ENCODE data around the gene SLC35A3. TPM values are rescaled to one million over a fixed set of nuclear protein-coding genes. Genes with fewer than 3 reads are reported as not detected.

SLC35A3 gene
- total RNA-seq, 1 experiment from 2014 or later: 21.6 TPM

DNA sequence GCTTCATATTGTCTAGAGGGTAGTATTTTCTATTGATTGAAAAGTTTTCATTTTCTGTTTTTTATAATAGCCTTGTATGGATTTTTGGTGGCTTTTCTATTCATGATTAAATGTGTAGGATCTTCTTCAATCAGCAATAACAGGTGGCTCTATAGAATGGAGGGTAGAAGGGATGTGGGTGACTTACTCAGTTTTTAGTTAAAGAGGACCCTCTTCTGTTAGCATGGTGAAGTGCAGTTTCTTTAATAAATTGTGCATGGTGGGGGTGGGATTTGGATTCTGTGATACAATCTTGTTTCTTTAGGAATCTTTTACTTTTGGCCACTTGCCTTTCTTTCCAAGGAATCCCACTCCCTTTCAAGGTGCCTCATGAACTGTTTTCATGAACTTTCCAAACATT is 64.7 kb downstream of the SLC35A3 start:
- Histone ChIP-seq H3K4me2 (ENCODE audit: low read length) (no peak overlapping the region), H4K20me1 (ENCODE audit: insufficient read depth) (peaks cover 4% of the 10 kb centered on the region; the same call in 1 of the 2 replicates), H3K9me2 (ENCODE audit: insufficient read depth) (no peaks in the 10 kb centered on the region), H2AFZ (ENCODE audit: low read depth, low read length, poor library complexity, severe bottlenecking) (no peak overlapping the region), H3K27ac (ENCODE audit: low read depth, low read length) (no peak overlapping the region), H3K36me3 (ENCODE audit: control insufficient read depth in 1 of 2, insufficient read depth in 2 of 2, low read length in 2 of 2) (no peaks in the 10 kb centered on the region), H3K4me1 (ENCODE audit: control insufficient read depth in 1 of 2, insufficient read depth in 2 of 2, low read length in 2 of 2) (peaks cover 0 to 12% of the 10 kb centered on the region in 2 experiments; a peak in 2 of 4 replicates), H3K79me2 (ENCODE audit: insufficient read depth, low read length) (peaks cover 25% of the 10 kb centered on the region), H3K9me3 (ENCODE audit: control insufficient read depth in 1 of 2, insufficient read depth in 1 of 2, low read depth in 1 of 2, low read length in 2 of 2) (no peaks in the 10 kb centered on the region), H3K4me3 (replicated peaks in 1 of 2; ENCODE audit: low read depth in 1 of 2, low read length in 2 of 2) (no peak overlapping the region), H3K9ac (ENCODE audit: low read length) (no peak overlapping the region), H3K27me3 (ENCODE audit: insufficient read depth, low read length) (no peaks in the 10 kb centered on the region)
- ChIA-PET CTCF (no interaction called here), RAD21 (ENCODE audit: low non-redundant PET in 1 of 2, low total read pairs in 2 of 2, uncharacterized antibody in 2 of 2, unreplicated experiment in 2 of 2) (no interaction called here), POLR2A (no interaction called here)
- no TSS peak for BruUV-seq (replicated peaks)
- intact Hi-C loops (cut with micrococcal nuclease): loop anchor here (1.0 to 2.0 kb wide), 2 partner anchors 226 to 424 kb away; no protein-coding TSS in a partner anchor
- TF ChIP-seq ZNF274 (IDR thresholded peaks at IDR 0.05; ENCODE audit: low read depth, low read length): no peak
- no peak for TF ChIP-seq POLR2AphosphoS5 (IDR thresholded peaks at IDR 0.05; ENCODE audit: low read depth, low read length)
- TF ChIP-seq FOSL1 (IDR thresholded peaks at IDR 0.05; ENCODE audit: low read depth): no peak
- no peak for TF ChIP-seq SP1 (IDR thresholded peaks at IDR 0.05; ENCODE audit: low read depth)
- no peak for TF ChIP-seq EGR1 (IDR thresholded peaks at IDR 0.05; ENCODE audit: low read depth)
- TF ChIP-seq SRF (IDR thresholded peaks at IDR 0.05; ENCODE audit: low read depth): no peak
- no peak for TF ChIP-seq CEBPB (IDR thresholded peaks at IDR 0.05; ENCODE audit: low read depth)
- no peak for TF ChIP-seq ELF1 (IDR thresholded peaks at IDR 0.05; ENCODE audit: borderline replicate concordance, low read depth)
- TF ChIP-seq, protein P1, sequence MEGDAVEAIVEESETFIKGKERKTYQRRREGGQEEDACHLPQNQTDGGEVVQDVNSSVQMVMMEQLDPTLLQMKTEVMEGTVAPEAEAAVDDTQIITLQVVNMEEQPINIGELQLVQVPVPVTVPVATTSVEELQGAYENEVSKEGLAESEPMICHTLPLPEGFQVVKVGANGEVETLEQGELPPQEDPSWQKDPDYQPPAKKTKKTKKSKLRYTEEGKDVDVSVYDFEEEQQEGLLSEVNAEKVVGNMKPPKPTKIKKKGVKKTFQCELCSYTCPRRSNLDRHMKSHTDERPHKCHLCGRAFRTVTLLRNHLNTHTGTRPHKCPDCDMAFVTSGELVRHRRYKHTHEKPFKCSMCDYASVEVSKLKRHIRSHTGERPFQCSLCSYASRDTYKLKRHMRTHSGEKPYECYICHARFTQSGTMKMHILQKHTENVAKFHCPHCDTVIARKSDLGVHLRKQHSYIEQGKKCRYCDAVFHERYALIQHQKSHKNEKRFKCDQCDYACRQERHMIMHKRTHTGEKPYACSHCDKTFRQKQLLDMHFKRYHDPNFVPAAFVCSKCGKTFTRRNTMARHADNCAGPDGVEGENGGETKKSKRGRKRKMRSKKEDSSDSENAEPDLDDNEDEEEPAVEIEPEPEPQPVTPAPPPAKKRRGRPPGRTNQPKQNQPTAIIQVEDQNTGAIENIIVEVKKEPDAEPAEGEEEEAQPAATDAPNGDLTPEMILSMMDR (IDR thresholded peaks at IDR 0.05 in 2 of 3, conservative IDR thresholded peaks at IDR 0.05 in 1 of 3; ENCODE audit: borderline replicate concordance in 1 of 3, insufficient read depth in 1 of 3, low read depth in 2 of 3, low read length in 2 of 3): peak; percentile 37 to 66 (median 39); a peak in 4 of 6 replicates
- TF ChIP-seq, protein P2, sequence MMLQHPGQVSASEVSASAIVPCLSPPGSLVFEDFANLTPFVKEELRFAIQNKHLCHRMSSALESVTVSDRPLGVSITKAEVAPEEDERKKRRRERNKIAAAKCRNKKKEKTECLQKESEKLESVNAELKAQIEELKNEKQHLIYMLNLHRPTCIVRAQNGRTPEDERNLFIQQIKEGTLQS (IDR thresholded peaks at IDR 0.05): no peak
- TF ChIP-seq EZH2phosphoT487 (IDR thresholded peaks at IDR 0.05; ENCODE audit: borderline replicate concordance): no peak
- TF ChIP-seq RAD21 (IDR thresholded peaks at IDR 0.05; ENCODE audit: low read depth): peak; percentile 70
- TF ChIP-seq REST (IDR thresholded peaks at IDR 0.05; ENCODE audit: low read depth): no peak
- TF ChIP-seq ZFX (IDR thresholded peaks at IDR 0.05): no peak
- TF ChIP-seq ZBTB33 (IDR thresholded peaks at IDR 0.05; ENCODE audit: extremely low read depth, insufficient replicate concordance, low read length): no peak
- TF ChIP-seq, protein P3, sequence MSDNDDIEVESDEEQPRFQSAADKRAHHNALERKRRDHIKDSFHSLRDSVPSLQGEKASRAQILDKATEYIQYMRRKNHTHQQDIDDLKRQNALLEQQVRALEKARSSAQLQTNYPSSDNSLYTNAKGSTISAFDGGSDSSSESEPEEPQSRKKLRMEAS (IDR thresholded peaks at IDR 0.05): no peak; the same call in 1 of the 2 replicates
- no peak for TF ChIP-seq JUND (IDR thresholded peaks at IDR 0.05)
- DNase-seq (ENCODE audit: low read depth, low spot score) (no peak), ATAC-seq (no peak)
